PC-3 (cell line): ENCODE data around the gene SLC4A4.

Source experiments
- CTCF ChIP-seq: fragments of 300-600 bp; sonication (generic); conservative IDR thresholded peaks from 2 replicates; pipeline ENCODE4 v1.5.1; 2017; ENCODE audit warnings: antibody characterized with exemption, low read depth, mild to moderate bottlenecking, low read length
- EZH2 ChIP-seq: fragments of 300-600 bp; sonication (generic); IDR thresholded peaks from one replicate; pipeline ENCODE4 v1.6.1; 2017; ENCODE audit warnings: antibody characterized with exemption, mild to moderate bottlenecking, low read length; ENCODE audit not compliant: unreplicated experiment

GRCh38 chr4:71470524-71470923 is 131.7 kb downstream of the SLC4A4 start:
- TF ChIP-seq CTCF (no peak), EZH2 (no peak)
